GM10266 (cell line): ENCODE results near the gene PDGFRB.

ENCODE experiments used
- DNase-seq: peaks from one replicate; pipeline ENCODE4 v3.0.0; 2012; ENCODE audit errors: extremely low spot score
- TF ChIP-seq, protein P1 (sequence below): IDR thresholded peaks from 2 replicates; pipeline ENCODE4 v1.5.1; 2012; ENCODE audit warnings: mild to moderate bottlenecking, low read depth; ENCODE audit not compliant: control insufficient read depth, insufficient read depth; ENCODE audit errors: missing control alignments

Gene PDGFRB

DNA sequence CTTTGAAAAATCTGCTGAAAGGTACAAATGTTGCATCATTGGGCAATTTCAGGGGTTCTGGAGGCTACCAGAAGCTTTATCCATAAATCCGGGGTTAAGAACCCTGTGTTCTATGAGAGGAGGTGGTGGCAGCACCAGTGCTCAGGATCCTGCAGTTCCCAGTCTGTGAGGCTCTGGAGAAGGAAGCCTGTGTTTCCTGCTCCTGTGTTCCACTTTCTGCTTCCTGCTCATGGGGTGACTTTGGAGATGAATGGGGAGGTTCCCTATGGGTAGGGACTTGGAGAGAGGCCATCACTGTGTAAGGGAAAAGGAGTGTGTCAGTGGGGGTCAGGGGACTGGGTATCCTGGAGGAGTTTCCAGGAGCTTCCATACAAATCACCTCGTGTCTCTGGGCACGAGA lies 13.2 kb upstream of the PDGFRB start:
- TF ChIP-seq, protein P1, sequence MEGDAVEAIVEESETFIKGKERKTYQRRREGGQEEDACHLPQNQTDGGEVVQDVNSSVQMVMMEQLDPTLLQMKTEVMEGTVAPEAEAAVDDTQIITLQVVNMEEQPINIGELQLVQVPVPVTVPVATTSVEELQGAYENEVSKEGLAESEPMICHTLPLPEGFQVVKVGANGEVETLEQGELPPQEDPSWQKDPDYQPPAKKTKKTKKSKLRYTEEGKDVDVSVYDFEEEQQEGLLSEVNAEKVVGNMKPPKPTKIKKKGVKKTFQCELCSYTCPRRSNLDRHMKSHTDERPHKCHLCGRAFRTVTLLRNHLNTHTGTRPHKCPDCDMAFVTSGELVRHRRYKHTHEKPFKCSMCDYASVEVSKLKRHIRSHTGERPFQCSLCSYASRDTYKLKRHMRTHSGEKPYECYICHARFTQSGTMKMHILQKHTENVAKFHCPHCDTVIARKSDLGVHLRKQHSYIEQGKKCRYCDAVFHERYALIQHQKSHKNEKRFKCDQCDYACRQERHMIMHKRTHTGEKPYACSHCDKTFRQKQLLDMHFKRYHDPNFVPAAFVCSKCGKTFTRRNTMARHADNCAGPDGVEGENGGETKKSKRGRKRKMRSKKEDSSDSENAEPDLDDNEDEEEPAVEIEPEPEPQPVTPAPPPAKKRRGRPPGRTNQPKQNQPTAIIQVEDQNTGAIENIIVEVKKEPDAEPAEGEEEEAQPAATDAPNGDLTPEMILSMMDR: no peak
- no peak for DNase-seq

DNA sequence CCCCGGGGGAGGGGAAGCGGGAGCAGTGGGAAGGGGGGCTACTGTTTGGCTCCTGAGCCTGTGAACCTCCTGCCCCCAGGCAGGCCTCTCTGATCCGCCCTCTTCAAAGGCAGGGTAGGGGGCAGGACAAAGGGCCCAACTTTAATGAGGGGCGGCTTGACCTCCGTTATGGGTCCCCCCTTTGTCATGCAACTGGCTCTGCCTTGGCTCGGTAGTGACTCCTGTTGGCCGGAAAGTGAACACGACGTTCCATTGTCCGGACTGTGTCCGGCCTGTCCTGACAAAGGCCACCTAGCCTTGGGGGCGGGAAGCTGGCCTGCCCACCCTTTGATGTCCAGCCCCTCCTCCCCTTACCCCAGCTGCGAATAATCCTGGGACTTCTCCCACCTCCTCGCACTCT lies 12.3 kb upstream of the PDGFRB start:
- TF ChIP-seq, protein P1: no peak
- no peak for DNase-seq

DNA sequence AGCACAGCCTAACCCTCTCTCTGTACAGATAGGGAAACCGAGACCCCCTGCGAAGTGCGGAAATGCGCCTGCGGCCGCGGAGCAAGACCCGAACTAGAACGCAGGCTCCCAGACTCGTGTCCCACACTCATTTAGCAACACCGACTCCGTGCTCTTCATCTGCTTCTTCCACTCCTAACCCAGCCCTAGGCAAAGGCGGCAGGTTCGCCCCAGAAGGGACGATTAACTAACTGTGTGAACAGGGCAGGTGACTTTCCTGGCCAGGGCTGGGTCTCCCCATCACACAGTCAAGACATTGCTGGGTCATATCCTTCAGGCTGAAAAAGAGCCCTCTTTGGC lies 11.8 kb upstream of the PDGFRB start:
- no peak for DNase-seq
- TF ChIP-seq, protein P1: no peak

DNA sequence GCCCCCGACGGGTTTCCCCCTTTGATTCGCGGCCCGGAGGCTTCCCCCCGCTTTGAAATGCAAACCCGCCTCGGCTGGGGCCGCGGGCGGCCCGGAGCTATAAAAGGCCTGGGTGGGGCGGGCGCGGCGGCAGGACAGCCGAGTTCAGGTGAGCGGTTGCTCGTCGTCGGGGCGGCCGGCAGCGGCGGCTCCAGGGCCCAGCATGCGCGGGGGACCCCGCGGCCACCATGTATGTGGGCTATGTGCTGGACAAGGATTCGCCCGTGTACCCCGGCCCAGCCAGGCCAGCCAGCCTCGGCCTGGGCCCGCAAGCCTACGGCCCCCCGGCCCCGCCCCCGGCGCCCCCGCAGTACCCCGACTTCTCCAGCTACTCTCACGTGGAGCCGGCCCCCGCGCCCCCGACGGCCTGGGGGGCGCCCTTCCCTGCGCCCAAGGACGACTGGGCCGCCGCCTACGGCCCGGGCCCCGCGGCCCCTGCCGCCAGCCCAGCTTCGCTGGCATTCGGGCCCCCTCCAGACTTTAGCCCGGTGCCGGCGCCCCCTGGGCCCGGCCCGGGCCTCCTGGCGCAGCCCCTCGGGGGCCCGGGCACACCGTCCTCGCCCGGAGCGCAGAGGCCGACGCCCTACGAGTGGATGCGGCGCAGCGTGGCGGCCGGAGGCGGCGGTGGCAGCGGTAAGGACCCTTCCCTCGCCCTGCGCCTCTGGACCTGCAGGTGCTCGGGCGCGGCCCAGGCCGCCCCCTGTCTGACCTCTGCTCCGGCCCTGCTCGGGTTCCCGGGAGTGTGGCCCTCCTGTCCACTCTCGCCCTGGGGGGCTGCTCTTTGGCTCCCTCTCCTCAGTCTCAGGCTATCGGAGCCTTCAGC lies 11.2 kb upstream of the PDGFRB start, which contains the start of gene CDX1:
CDX1 (plus strand) TSS at position 129 of the 862 bp plus-strand sequence; CDS start at position 228, 99 bp downstream.
- DNase-seq: no peak
- TF ChIP-seq, protein P1: no peak

DNA sequence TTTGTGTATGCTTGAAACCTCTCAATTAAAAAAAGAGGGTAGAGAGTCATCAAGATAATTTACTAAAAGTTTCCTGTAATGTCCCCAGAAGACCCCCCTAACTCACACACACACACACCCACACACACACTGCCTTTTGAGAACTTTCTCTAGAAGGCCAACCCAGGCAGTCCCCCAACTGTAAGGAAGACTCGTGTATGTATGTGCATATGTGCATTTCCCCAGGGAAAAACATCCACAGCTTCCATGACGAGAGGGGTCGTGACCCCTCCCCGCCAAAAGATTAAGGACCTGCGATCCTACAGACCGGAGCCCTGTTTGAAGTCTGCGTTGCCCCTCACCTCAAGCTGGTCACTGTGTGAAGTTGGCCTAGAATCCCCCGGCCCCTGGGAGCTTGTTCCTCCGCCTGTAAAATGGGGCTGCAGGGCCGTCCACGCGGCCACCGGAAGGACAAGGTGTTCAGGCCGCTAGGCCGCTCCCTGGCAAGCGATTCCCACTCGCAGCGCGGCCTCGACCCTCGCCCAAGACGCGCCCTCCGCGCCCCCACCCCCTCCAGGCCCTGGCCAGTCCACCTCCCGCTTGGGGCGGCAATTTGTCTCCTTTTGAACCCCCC lies 10.5 kb upstream of the PDGFRB start:
- TF ChIP-seq, protein P1: no peak

DNA sequence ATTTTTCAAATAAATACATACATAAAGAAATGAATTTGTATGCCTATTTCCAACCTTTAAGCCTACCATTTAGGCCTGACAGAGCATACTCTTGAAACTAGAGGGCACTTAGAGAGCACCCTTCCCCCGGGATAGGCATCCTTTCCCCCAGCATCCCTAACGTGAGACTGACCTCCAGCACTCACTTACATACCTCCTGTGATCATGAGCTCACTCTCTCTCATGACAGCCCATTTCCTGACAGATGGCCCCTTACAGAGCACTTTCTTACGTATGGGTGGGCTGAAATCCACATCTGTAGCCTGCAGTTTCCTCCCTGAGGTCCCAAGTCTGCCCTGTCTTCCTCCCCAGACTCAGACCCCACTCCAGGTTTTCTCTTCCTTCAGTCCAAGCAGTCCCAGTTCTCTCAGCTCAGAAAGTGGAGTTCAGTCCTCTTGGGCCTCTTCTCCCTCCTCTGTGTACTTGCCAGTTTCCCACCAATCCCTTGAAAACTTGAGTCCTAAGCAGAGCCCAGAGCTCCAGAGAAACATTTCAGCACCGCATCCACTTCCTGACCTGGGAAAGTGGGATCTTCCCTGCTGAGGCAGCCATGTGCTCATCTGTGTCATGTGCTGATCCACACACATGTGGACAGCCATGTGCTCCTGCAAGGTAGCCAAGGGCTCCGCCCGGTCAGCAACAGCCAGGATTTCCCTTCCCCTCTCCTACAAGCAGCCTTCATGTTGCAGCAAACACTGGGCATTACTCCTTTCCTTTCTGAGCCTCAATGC lies 8.8 kb upstream of the PDGFRB start:
- TF ChIP-seq, protein P1: no peak

More for the DNA sequence above, 10.5 kb upstream of the PDGFRB start:
- no peak for DNase-seq

More for the DNA sequence above, 8.8 kb upstream of the PDGFRB start:
- no peak for DNase-seq
